GM18951 (cell line): ENCODE measurements around the gene EXOC4.

Source experiments
- POLR2A ChIP-seq: IDR thresholded peaks from 4 replicates; pipeline ENCODE4 v1.6.1; 2011; ENCODE audit warnings: mild to moderate bottlenecking; ENCODE audit not compliant: insufficient read length, insufficient read depth; ENCODE audit errors: extremely low read depth
- in situ Hi-C: fragments of 300-500 bp; cut with MboI; formaldehyde crosslinking; loops from one replicate; pipeline ENCODE4 v1.12.0; 2022; ENCODE audit warnings: low sequenced_read_pairs, mixed read lengths, inconsistent platforms; ENCODE audit not compliant: unreplicated experiment

The EXOC4 gene

DNA sequence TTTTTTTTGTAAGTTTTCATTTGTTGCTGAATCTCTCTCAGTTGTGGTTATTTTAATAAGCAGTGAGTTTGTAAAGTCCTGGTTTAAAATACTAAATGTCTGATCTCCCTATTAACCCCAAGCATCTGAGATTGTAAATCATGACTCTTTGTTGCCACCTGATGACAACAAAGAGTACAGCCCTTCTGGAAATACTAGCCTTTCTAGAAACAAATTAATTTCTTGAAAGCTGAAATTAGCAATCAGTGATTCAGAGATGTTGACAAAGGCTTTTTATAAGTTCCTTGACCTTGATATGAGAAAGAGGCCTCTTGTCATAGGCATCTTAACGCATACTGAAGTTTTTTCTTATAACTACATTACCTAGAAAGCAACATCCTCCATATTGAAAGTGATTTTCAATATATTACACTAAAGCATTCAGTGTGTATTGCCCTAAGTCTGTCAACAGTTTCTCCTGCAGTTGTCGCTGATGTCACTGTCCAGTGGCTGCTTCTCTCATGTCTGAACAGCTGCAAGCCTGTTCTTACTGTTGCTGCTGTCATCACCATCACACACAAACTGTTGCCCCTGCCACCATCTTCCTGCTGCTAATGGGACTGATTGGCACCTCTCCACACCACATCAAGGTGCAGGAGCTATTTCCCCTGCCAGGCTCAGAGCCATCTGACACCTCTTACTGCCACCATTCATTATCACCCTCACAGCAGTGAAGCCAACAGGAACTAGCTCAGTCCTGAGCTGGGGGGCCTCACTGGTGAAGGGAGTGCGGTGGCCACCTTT is 779.1 kb downstream of the EXOC4 start:
- in situ Hi-C loops, result no loop called here
- no peak for TF ChIP-seq POLR2A

DNA sequence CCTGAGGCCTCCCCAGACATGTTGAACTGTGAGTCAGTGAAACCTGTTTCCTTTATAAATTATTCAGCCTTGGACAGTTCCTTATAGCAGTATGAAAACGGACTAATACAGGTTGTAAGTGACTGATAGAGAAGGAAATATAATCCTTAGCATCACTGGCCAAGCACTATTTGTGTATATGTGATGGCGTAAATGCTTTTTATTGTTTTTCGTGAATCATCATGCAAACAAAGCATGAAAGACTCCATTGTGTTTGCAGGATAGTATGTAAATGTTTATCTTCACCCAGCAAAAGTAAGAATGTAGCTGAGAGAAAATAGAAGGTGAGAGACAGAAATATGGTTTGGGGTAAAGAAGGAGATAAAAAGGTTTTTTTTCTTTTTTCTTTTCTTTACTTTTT is 781.8 kb downstream of the EXOC4 start:
- in situ Hi-C loops, result no loop called here

GRCh38 chr7:134037991-134038390 is 785.1 kb downstream of the EXOC4 start:
- in situ Hi-C loops, result no loop called here
- no peak for TF ChIP-seq POLR2A

More for the DNA sequence above, 781.8 kb downstream of the EXOC4 start:
- TF ChIP-seq POLR2A, result no peak

DNA sequence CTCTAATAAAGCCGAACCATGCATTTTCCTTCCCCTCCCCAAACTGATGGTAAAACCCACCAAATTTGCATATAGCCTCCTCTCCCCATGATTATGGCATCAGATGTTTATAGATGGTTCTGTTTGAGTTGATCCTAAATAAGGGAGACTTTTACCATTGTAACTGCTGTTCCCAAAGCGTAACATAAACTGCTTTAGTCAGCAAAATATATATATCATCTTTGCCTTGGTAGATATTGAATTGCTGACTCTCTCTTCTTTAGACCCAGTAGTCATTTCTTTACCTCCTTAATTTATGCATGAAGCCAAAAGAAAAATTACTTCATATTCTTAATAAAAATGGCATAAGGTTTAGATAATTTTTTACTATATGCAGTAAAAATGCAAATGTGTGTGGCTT is 788.1 kb downstream of the EXOC4 start:
- no peak for TF ChIP-seq POLR2A
- in situ Hi-C loops, result no loop called here

DNA sequence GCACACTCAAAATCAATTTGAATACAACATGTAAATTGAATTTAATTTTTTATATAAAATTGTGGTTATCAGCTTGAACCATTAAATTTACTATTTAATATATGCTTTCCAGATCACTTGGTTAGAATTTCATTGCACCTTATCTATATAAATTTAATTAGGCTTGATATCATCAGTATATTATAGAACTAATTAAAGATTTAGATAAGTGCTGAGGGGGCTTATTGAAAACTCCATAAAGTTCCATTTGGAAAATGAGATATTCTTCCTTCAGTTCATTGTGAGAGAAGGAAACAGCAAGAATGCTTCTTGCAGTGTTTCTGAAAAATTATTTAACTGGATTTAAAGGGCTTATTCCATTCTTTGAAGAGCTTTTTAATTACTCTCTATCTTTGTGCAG is 788.6 kb downstream of the EXOC4 start:
- TF ChIP-seq POLR2A, result no peak
- in situ Hi-C loops, result no loop called here

GRCh38 chr7:134042307-134042706 is 789.4 kb downstream of the EXOC4 start:
- in situ Hi-C loops, result no loop called here
- TF ChIP-seq POLR2A, result no peak

DNA sequence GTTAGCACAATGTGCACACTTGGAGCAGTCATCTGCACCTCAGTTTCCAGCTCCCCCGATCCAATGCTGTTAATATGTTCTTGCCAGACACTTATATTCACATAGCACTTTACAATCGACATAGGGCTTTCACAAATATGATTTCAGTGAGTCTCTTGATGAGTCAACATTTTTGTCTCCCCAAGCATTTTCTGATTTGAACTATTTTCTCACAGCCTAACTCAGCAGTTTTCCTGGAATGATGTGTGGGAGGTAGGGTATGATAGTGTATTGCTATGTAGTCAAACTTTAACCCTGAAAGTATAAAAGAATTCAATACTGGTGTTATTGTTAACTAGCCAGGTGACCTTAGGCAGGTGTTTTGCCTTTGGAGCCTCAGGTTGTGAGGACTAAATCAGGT is 791.8 kb downstream of the EXOC4 start:
- in situ Hi-C loops, result no loop called here
- no peak for TF ChIP-seq POLR2A

DNA sequence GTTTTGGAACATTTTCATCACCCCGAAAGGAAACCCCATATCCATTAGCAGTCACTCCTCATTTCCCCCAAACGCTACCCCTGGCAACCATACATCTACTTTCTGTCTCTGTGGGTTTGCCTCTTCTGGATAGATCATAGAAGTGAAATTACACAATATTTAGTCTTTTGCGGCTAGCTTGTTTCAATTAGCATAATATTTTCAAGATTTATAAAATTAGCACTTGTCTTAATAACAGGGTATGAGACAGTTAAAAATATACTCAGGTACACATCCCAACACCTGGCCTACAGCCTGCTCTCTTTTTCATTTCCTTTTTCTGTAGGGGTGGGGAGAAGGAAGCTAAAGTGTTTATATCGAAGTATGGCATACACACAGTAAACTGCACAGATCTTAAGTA is 792.8 kb downstream of the EXOC4 start:
- in situ Hi-C loops, result no loop called here
- TF ChIP-seq POLR2A, result no peak

DNA sequence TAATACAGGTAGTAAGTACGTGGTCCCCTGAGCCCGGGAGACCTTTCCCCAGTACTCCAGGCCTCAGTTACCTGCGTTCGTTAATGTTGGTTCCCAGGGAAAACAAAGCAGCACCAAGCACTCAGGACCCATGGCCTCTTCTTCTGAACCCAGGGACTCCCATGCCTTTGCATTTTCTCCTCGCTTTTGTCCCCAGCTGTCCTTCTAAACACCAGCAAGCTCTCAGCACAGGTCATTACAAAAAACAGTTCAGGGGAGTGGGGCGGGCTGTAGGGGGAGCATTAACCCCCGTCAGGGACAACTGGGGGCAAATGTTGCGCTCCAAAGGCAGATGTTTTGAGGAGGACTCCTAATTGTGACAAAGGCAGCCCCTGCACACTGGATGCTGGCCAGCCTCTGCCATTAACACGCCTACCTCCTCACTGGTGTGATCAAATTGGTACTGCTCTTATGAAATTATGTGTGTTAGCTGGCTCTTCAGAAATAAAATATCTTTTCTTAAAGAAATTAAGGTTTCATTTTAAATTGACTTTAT is 793.8 kb downstream of the EXOC4 start:
- TF ChIP-seq POLR2A, result no peak
- in situ Hi-C loops, result no loop called here

DNA sequence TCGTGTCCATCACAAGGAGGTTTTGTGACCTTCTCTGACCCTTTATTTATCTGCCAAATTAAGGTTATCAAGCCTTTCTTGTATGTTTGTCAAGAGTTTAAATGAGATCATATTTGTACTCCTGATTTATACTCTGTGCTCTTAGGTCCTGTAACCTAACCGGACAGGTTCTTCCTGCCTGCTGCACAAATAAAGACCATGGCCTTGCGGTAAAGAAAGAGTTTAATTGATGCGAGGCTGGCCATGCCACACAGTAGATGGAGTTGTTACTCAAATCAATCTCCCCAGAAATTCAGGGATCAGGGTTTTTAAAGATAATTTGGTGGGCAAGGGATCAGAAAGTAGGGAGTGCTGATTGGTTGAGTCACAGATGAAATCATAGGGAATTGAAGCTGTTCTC is 794.8 kb downstream of the EXOC4 start:
- in situ Hi-C loops, result no loop called here
- TF ChIP-seq POLR2A, result no peak

- in situ Hi-C loops, result no loop called here
Measured at GRCh38 chr7:134048166-134048565, 795.3 kb downstream of the EXOC4 start.

DNA sequence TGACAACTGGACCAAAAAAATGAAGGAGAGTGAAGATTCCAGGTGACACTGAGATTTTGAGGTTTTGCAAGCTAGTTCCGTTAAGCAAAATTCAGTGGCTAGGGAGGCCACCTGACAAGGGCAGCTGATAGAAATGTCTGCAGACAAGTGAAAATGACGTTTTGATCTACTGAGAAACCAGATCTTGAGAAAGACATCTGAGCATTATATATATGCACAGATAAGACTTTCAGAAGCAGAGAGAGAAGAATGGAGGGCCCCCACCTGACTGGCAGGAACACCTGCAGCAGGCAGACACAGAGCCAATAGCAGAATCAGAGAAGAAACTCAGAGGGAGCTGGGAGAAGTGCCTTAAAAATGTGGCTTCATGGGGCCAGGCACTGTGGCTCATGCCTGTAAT is 798.1 kb downstream of the EXOC4 start:
- no peak for TF ChIP-seq POLR2A

More at GRCh38 chr7:134048166-134048565, 795.3 kb downstream of the EXOC4 start:
- no peak for TF ChIP-seq POLR2A

GRCh38 chr7:134056816-134057215 is 803.9 kb downstream of the EXOC4 start:
- in situ Hi-C loops, result no loop called here
- no peak for TF ChIP-seq POLR2A

More for the DNA sequence above, 798.1 kb downstream of the EXOC4 start:
- in situ Hi-C loops, result no loop called here

DNA sequence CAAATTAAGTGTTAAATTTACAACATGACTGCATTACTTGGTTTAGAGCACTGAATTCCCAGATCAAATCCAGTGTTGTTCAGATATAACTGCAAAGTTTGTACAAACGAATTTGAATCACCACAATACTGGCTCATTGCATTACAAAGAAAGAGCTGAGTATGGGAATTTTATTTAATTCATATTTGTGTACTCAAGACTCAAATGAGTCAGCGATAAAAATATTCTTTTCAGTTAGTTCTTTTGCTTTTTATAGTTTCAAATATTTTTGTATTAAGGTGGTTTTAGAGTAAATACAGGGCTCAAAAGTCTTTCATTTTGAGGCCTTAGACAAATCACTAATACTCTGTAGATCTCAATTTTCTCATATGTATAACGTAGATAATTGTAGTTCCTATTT is 805.6 kb downstream of the EXOC4 start:
- in situ Hi-C loops, result no loop called here
- no peak for TF ChIP-seq POLR2A

- no peak for TF ChIP-seq POLR2A
- in situ Hi-C loops, result no loop called here
Measured at GRCh38 chr7:134058980-134059379, 806.1 kb downstream of the EXOC4 start.

GRCh38 chr7:134059921-134060320 is 807.0 kb downstream of the EXOC4 start:
- in situ Hi-C loops, result no loop called here
- TF ChIP-seq POLR2A, result no peak
